Upper lobe of right lung (tissue), 1 donor: ENCODE data around the gene CMTM8. TPM values are rescaled to one million over a fixed set of nuclear protein-coding genes. Genes with fewer than 3 reads are reported as not detected.

Experiments used
- ATAC-seq: fragments of 200-7000 bp; cut with Tn5 transposase; one replicate; pipeline ENCODE4 v1.9.1; 2020; ENCODE audit warnings: mild to moderate bottlenecking, moderate library complexity
- DNase-seq: peaks from one replicate; pipeline ENCODE4 v3.0.0-alpha.2; 2020
- H3K27ac ChIP-seq: fragments of 200-600 bp; one replicate; pipeline ENCODE4 v1.8.0; 2022
- H3K27me3 ChIP-seq: fragments of 200-600 bp; one replicate; pipeline ENCODE4 v1.8.0; 2022; ENCODE audit warnings: mild to moderate bottlenecking
- H3K36me3 ChIP-seq: fragments of 200-600 bp; one replicate; pipeline ENCODE4 v1.8.0; 2022
- H3K4me1 ChIP-seq: fragments of 200-600 bp; one replicate; pipeline ENCODE4 v1.8.0; 2022
- H3K4me3 ChIP-seq: fragments of 200-600 bp; one replicate; pipeline ENCODE4 v1.8.0; 2022; ENCODE audit warnings: mild to moderate bottlenecking
- H3K9me3 ChIP-seq: fragments of 200-600 bp; one replicate; pipeline ENCODE4 v1.8.0; 2022
- CTCF ChIP-seq: fragments of 200-600 bp; IDR thresholded peaks from one replicate; pipeline ENCODE4 v1.8.0; 2022; ENCODE audit warnings: antibody characterized with exemption
- intact Hi-C: fragments of 100-400 bp; cut with DNase I; formaldehyde crosslinking; loops from one replicate; pipeline ENCODE4 v1.11.0; 2022
- total RNA-seq: library from RNA; stranded (reverse); fragmentation: NEBNext Ultra II Directional; extraction: Animal tissue kit (Norgen Biotek cat#: 25700); gene quantifications from one replicate; pipeline ENCODE4 v1.2.1, GENCODE V29; 2021
- donor health status: DM: no; HTN: yes; CAD: no; lungs with severe emphysema.

The CMTM8 gene
- total RNA-seq, 1 donor from 2014 or later, result 24.9 TPM

GRCh38 chr3:32288819-32289218 lies 50.3 kb downstream of the CMTM8 start:
- Histone ChIP-seq H3K9me3 (no peaks in the 10 kb centered on the region), H3K4me3 (no peak overlapping the region), H3K27me3 (no peaks in the 10 kb centered on the region), H3K4me1 (peaks cover 14% of the 10 kb centered on the region), H3K36me3 (no peaks in the 10 kb centered on the region), H3K27ac (no peak overlapping the region)
- ATAC-seq (no peak), DNase-seq (no peak)
- intact Hi-C loops, result no loop called here
- TF ChIP-seq CTCF, result no peak

GRCh38 chr3:32290619-32291018 lies 52.1 kb downstream of the CMTM8 start:
- Histone ChIP-seq H3K36me3 (no peaks in the 10 kb centered on the region), H3K9me3 (no peaks in the 10 kb centered on the region), H3K27ac (no peak overlapping the region), H3K4me1 (peaks cover 14% of the 10 kb centered on the region), H3K27me3 (no peaks in the 10 kb centered on the region), H3K4me3 (no peak overlapping the region)
- TF ChIP-seq CTCF, result no peak
- DNase-seq, result no peak
- intact Hi-C loops, result no loop called here
- no peak for ATAC-seq

DNA sequence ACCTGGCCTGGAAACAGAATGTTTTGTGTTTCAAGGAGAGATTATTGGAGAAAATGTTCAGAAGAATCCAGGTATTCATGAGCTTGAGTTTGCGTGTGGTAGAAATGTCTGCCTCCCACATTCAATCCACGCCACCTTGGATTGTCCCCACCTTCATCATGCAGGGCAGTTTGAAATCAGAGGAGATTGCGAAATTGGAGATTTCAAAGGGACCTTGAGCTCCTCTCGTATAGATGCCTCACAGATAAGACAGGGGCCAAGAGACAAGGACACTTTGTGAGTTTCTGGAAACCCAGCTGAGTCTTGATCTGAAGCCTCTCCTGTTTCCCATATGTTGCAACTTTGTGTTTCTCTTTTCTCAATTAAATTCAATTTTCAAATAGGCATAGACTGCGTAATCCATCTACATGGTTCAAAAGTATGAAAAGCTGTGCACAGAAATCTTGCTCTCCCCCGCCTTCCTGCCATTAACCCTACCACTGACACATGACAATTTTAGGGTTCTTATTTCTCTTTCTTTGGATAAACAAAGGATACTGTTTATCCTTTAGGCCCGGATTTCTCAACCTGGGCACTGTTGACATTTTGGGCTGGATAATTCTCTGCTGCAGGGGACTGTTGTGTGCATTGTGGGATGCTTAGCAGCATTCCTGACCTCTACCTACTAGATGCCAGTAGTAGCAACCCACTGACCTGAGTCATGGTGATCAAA lies 53.8 kb downstream of the CMTM8 start:
- TF ChIP-seq CTCF, result no peak
- intact Hi-C loops, result no loop called here
- Histone ChIP-seq H3K9me3 (no peaks in the 10 kb centered on the region), H3K4me1 (peaks cover 9% of the 10 kb centered on the region), H3K27me3 (no peaks in the 10 kb centered on the region), H3K36me3 (no peaks in the 10 kb centered on the region), H3K27ac (no peak overlapping the region), H3K4me3 (no peak overlapping the region)
- ATAC-seq, result no peak
- DNase-seq, result no peak

- DNase-seq, result no peak
- no peaks in the 10 kb centered on the region for H3K27me3 ChIP-seq
- H3K27ac ChIP-seq, result no peak overlapping the region
- peaks cover 9% of the 10 kb centered on the region for H3K4me1 ChIP-seq
- peak; percentile 70 for ATAC-seq
- H3K4me3 ChIP-seq, result no peak overlapping the region
- no peaks in the 10 kb centered on the region for H3K36me3 ChIP-seq
- H3K9me3 ChIP-seq, result no peaks in the 10 kb centered on the region
- TF ChIP-seq CTCF, result no peak
- intact Hi-C loops, result no loop called here
These were observed 55.4 kb downstream of the CMTM8 start for GRCh38 chr3:32293903-32294302.

GRCh38 chr3:32296251-32297204 lies 58.0 kb downstream of the CMTM8 start:
- intact Hi-C loops, result no loop called here
- Histone ChIP-seq H3K27me3 (no peaks in the 10 kb centered on the region), H3K36me3 (no peaks in the 10 kb centered on the region), H3K27ac (no peak overlapping the region), H3K4me1 (peaks cover 9% of the 10 kb centered on the region), H3K4me3 (no peak overlapping the region), H3K9me3 (no peaks in the 10 kb centered on the region)
- DNase-seq (no peak), ATAC-seq (peak; percentile 94)
- peak; percentile 89 for TF ChIP-seq CTCF
